Esophagus muscularis mucosa (tissue), 3 donors: ENCODE data around the gene MRPL22.

Experiments used
- POLR2AphosphoS5 ChIP-seq, 2 donors: sonication (generic); formaldehyde crosslinking; IDR thresholded peaks; one replicate each; pipeline ENCODE4 v1.6.1; 2017; ENCODE audit warnings: antibody characterized with exemption in 2 of 2
- TF ChIP-seq, protein P1 (sequence below), 3 experiments: fragments of 200-600 bp in 2 of 3; fragments of 450-650 bp in 1 of 3; sonication (generic) in 2 of 3; IDR thresholded peaks; one replicate each; pipeline ENCODE4 v1.5.1; 2017 to 2019; ENCODE audit warnings: antibody characterized with exemption in 3 of 3, mild to moderate bottlenecking in 2 of 3, moderate library complexity in 1 of 3

DNA sequence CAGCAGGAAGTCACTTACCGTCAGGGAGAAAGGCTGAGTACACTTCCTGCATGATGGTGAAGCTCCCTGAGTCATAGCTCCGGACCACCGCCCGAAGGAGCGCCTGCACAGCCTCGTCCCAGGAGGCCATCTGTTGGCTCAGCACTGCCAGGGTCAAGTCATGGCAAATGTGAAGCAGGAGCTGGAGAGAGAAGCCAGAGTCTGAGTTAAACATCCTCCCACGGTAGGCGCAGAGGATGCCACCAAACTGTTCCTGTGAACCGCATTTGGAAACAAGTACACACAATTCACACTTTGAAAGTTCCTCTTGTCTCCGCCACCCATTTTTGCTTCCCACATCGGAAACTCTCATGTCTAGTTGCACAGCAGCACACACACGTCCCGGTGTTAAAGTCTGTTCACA lies 48.5 kb upstream of the MRPL22 start:
- TF ChIP-seq, protein P1, sequence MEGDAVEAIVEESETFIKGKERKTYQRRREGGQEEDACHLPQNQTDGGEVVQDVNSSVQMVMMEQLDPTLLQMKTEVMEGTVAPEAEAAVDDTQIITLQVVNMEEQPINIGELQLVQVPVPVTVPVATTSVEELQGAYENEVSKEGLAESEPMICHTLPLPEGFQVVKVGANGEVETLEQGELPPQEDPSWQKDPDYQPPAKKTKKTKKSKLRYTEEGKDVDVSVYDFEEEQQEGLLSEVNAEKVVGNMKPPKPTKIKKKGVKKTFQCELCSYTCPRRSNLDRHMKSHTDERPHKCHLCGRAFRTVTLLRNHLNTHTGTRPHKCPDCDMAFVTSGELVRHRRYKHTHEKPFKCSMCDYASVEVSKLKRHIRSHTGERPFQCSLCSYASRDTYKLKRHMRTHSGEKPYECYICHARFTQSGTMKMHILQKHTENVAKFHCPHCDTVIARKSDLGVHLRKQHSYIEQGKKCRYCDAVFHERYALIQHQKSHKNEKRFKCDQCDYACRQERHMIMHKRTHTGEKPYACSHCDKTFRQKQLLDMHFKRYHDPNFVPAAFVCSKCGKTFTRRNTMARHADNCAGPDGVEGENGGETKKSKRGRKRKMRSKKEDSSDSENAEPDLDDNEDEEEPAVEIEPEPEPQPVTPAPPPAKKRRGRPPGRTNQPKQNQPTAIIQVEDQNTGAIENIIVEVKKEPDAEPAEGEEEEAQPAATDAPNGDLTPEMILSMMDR (IDR thresholded peaks at IDR 0.05) = no peak
- TF ChIP-seq POLR2AphosphoS5 (IDR thresholded peaks at IDR 0.05) = no peak
